SU-DHL-6 (cell line): ENCODE data around the gene ARMH4.

Experiments used
- EZH2phosphoT487 ChIP-seq: fragments of 200-600 bp; sonication (generic), shearing (Covaris generic); conservative IDR thresholded peaks from 2 replicates; pipeline ENCODE4 v1.6.1; 2018; ENCODE audit warnings: mild to moderate bottlenecking, antibody characterized with exemption, low read length, moderate library complexity, mixed read lengths
- TF ChIP-seq, protein P1 (sequence below): fragments of 200-600 bp; sonication (generic); IDR thresholded peaks from one replicate; pipeline ENCODE4 v1.5.1; 2017; ENCODE audit warnings: antibody characterized with exemption, mild to moderate bottlenecking, low read length, moderate library complexity; ENCODE audit not compliant: insufficient read depth, poor library complexity, severe bottlenecking

- TF ChIP-seq, protein P1, sequence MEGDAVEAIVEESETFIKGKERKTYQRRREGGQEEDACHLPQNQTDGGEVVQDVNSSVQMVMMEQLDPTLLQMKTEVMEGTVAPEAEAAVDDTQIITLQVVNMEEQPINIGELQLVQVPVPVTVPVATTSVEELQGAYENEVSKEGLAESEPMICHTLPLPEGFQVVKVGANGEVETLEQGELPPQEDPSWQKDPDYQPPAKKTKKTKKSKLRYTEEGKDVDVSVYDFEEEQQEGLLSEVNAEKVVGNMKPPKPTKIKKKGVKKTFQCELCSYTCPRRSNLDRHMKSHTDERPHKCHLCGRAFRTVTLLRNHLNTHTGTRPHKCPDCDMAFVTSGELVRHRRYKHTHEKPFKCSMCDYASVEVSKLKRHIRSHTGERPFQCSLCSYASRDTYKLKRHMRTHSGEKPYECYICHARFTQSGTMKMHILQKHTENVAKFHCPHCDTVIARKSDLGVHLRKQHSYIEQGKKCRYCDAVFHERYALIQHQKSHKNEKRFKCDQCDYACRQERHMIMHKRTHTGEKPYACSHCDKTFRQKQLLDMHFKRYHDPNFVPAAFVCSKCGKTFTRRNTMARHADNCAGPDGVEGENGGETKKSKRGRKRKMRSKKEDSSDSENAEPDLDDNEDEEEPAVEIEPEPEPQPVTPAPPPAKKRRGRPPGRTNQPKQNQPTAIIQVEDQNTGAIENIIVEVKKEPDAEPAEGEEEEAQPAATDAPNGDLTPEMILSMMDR, result no peak
- TF ChIP-seq EZH2phosphoT487, result no peak
These were observed 23.6 kb downstream of the ARMH4 start for GRCh38 chr14:58128416-58128815.
